ENCODE results near the gene LRRC47. TPM values are rescaled to one million over a fixed set of nuclear protein-coding genes. Genes with fewer than 3 reads are reported as not detected.

Gene LRRC47
- polyA plus RNA-seq, 4 donors, result 16.8 to 44.3 (median 21.4) TPM

DNA sequence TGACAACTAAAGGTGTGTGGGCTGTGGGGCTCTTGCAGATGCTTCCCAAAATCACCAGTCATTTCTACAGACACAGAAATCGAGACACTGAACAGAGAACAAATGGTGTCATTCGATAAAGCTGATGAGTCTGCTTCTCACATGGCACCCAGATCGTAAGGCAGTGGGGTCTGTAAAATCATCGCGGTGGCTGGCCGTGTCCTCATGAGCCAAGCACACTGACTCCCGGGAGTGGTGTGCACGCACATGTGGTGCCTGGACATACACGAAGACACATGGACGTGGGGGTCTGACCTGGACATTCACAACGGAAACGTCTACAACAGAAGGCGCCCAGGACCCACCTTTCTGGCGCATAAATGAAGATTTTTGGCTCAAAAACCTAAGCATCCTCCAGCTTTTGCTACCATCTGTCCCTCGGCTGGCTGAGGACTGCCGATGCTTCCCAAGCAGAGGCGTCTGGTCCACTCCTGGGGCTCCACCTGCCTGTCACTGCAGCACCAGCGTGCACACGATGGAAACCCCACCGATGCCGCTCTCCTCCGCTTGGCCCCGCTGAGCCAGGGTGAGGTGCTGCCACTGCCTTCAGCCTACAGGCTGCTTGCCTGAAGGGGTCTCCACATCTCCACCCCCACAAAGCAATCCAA, 16.9 kb downstream of the LRRC47 start:
- no peaks in the 10 kb centered on the region for H3K27me3 ChIP-seq (ENCODE audit: control insufficient read depth in 3 of 3, insufficient read depth in 3 of 3, low read length in 3 of 3)
- WGBS, 3 donors, result 90 to 96% (median 94%) methylated on average over 23 of the region's 23 CpGs
- peaks cover 10 to 65% (median 15%) of the 10 kb centered on the region in 3 donors for H3K36me3 ChIP-seq (ENCODE audit: control insufficient read depth in 3 of 3, insufficient read depth in 2 of 3, low read depth in 1 of 3, low read length in 3 of 3)

DNA sequence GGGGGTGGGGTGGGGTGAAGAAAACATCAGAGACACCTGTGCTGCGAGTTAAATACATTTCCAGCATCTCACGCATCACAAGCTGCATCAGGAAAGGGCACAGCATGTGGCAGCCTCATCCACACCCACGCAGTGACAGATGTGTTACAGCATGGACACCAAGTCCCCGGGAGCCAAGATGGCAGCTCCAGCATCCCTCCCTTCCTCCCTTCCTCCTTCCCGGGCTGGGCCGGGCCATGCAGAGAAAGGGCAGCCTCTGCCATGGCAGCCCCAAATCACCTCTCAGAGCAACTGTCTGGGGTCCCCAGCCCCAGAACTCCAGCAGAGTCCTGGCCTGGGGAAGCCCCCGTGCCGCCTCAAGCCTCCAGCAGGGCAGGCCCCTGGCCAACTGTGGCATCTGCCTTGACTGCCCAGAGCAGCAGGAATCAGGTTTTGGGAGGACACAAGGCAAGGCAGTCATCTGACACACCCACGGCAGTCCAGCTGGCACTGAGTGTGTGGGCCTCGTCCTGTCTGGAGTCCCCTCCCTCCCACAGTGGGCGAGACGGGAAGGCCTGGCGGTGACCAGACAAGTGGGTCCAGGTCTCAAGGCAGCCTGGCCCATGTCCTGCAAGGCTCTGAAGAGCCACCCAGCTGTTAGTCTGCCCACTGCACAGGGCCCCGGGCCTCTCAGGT, 17.6 kb downstream of the LRRC47 start:
- DNase-seq (no peak), FAIRE-seq (no peak)
- Histone ChIP-seq H3K27ac (ENCODE audit: low read depth in 1 of 3, low read length in 2 of 3) (no peak overlapping the region), H3K4me3 (ENCODE audit: low read depth in 1 of 3, low read length in 3 of 3) (no peak overlapping the region), H3K27me3 (ENCODE audit: control insufficient read depth in 3 of 3, insufficient read depth in 3 of 3, low read length in 3 of 3) (no peaks in the 10 kb centered on the region), H3K9me3 (ENCODE audit: control insufficient read depth in 2 of 2, insufficient read depth in 1 of 2, low read depth in 1 of 2, low read length in 1 of 2) (peaks cover 0 to 2% of the 10 kb centered on the region in 2 donors), H3K36me3 (ENCODE audit: control insufficient read depth in 3 of 3, insufficient read depth in 2 of 3, low read depth in 1 of 3, low read length in 3 of 3) (peaks cover 10 to 58% (median 15%) of the 10 kb centered on the region in 3 donors), H3K4me1 (ENCODE audit: control insufficient read depth in 3 of 3, insufficient read depth in 2 of 3, low read depth in 1 of 3, low read length in 2 of 3) (peaks cover 0 to 27% (median 4%) of the 10 kb centered on the region in 3 donors)
- 80 to 81% (median 81%) methylated on average over 14 of the region's 14 CpGs for WGBS, 3 donors

More for the DNA sequence above, 16.9 kb downstream of the LRRC47 start:
- peaks cover 0 to 2% of the 10 kb centered on the region in 2 donors for H3K9me3 ChIP-seq (ENCODE audit: control insufficient read depth in 2 of 2, insufficient read depth in 1 of 2, low read depth in 1 of 2, low read length in 1 of 2)
- FAIRE-seq, result no peak
- no peak for DNase-seq
- no peak overlapping the region for H3K27ac ChIP-seq (ENCODE audit: low read depth in 1 of 3, low read length in 2 of 3)
- peaks cover 0 to 26% (median 4%) of the 10 kb centered on the region in 3 donors for H3K4me1 ChIP-seq (ENCODE audit: control insufficient read depth in 3 of 3, insufficient read depth in 2 of 3, low read depth in 1 of 3, low read length in 2 of 3)
- no peak overlapping the region for H3K4me3 ChIP-seq (ENCODE audit: low read depth in 1 of 3, low read length in 3 of 3)

DNA sequence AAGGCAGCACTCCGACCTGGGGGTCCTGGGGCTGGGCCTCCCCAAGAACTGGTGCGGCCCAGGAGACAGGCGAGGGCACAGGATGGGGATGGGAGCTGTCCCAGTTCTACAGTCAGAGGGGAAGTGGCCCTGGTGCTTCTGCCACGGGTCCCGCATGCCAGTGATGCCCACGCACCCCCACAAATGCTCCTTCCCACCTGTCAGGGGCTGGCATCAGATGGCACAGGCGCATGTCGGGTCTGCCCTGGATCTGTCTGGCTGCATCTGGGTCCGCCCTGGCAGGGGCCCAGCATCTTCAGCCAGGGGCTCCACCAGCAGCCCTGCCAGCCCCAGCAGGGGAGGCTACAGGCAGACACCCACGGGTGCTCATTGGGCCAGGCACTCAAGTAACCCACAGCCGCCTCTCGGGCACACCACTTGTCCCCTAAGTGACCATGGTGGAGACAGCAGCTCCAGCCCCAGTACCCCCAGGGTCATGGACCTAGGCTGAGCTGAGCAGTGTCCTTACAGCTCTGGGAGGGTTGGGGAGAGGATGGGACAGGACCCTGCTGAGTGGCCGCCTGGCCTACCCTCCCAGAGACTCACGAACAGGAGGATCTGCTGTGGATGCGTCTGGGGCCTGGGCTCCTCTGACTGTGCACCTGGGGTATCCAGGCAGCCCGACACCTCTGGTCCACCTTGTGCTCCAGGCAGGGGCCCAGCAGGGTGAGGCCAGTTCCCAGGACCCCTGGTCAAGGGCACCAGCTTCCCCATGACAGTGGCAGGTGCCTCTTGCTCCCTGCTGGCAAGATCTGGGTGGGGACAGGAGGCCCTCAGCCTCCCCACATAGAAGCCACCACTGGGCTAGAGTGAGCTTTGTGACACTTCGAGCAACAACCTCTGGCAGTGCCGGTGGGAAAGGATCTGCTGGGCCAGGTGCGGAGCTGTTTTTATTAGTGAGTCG, 18.4 kb downstream of the LRRC47 start:
- Histone ChIP-seq H3K36me3 (ENCODE audit: control insufficient read depth in 3 of 3, insufficient read depth in 2 of 3, low read depth in 1 of 3, low read length in 3 of 3) (peaks cover 9 to 53% (median 13%) of the 10 kb centered on the region in 3 donors), H3K4me3 (ENCODE audit: low read depth in 1 of 3, low read length in 3 of 3) (no peak overlapping the region), H3K4me1 (ENCODE audit: control insufficient read depth in 3 of 3, insufficient read depth in 2 of 3, low read depth in 1 of 3, low read length in 2 of 3) (peaks cover 0 to 30% (median 4%) of the 10 kb centered on the region in 3 donors), H3K27ac (ENCODE audit: low read depth in 1 of 3, low read length in 2 of 3) (no peak overlapping the region), H3K27me3 (ENCODE audit: control insufficient read depth in 3 of 3, insufficient read depth in 3 of 3, low read length in 3 of 3) (no peaks in the 10 kb centered on the region), H3K9me3 (ENCODE audit: control insufficient read depth in 2 of 2, insufficient read depth in 1 of 2, low read depth in 1 of 2, low read length in 1 of 2) (peaks cover 0 to 2% of the 10 kb centered on the region in 2 donors)
- no peak for DNase-seq
- WGBS, 3 donors, result 81 to 88% (median 83%) methylated on average over 16 to 20 of the region's 20 CpGs
- no peak for FAIRE-seq

DNA sequence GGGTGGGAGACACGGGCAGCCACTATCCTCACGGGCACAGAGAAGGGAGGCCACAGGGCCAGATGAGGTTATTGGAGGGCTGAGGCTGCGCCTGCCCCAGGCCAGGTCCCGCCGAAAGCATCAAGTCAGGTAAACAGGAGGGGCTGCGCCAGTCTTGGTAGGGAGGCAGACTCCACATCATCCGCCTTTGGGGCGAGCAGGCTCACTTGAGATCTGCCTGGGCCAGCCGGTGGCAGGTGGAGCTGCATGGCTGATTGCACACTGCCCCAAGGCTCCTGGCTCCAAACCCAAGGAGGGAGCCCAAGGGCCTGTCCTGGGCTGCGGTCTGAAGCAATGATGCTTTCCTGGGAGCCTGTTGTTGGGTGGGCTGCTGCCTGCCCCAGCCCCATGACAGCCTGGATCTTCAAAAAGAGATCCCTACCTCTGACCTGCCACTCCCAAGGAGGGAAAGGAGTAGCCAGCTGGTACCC, 19.2 kb downstream of the LRRC47 start:
- whole genome bisulfite sequencing, 3 donors, result 79 to 88% (median 87%) methylated on average over 8 to 10 of the region's 10 CpGs
- H3K4me3 ChIP-seq (ENCODE audit: low read depth in 1 of 3, low read length in 3 of 3), result no peak overlapping the region
- H3K4me1 ChIP-seq (ENCODE audit: control insufficient read depth in 3 of 3, insufficient read depth in 2 of 3, low read depth in 1 of 3, low read length in 2 of 3), result peaks cover 0 to 30% (median 4%) of the 10 kb centered on the region in 3 donors
- no peaks in the 10 kb centered on the region for H3K27me3 ChIP-seq (ENCODE audit: control insufficient read depth in 3 of 3, insufficient read depth in 3 of 3, low read length in 3 of 3)
- no peak for DNase-seq
- no peak for FAIRE-seq
- H3K9me3 ChIP-seq (ENCODE audit: control insufficient read depth in 2 of 2, insufficient read depth in 1 of 2, low read depth in 1 of 2, low read length in 1 of 2), result peaks cover 0 to 2% of the 10 kb centered on the region in 2 donors
- H3K36me3 ChIP-seq (ENCODE audit: control insufficient read depth in 3 of 3, insufficient read depth in 2 of 3, low read depth in 1 of 3, low read length in 3 of 3), result peaks cover 4 to 45% (median 11%) of the 10 kb centered on the region in 3 donors
- no peak overlapping the region for H3K27ac ChIP-seq (ENCODE audit: low read depth in 1 of 3, low read length in 2 of 3)

- WGBS, 3 donors, result 55 to 77% (median 69%) methylated on average over 21 of the region's 21 CpGs
- Histone ChIP-seq H3K4me3 (ENCODE audit: low read depth in 1 of 3, low read length in 3 of 3) (no peak overlapping the region), H3K4me1 (ENCODE audit: control insufficient read depth in 3 of 3, insufficient read depth in 2 of 3, low read depth in 1 of 3, low read length in 2 of 3) (peaks cover 0 to 35% (median 4%) of the 10 kb centered on the region in 3 donors), H3K27me3 (ENCODE audit: control insufficient read depth in 3 of 3, insufficient read depth in 3 of 3, low read length in 3 of 3) (no peaks in the 10 kb centered on the region), H3K36me3 (ENCODE audit: control insufficient read depth in 3 of 3, insufficient read depth in 2 of 3, low read depth in 1 of 3, low read length in 3 of 3) (peaks cover 4 to 39% (median 9%) of the 10 kb centered on the region in 3 donors), H3K27ac (ENCODE audit: low read depth in 1 of 3, low read length in 2 of 3) (peak overlapping the region in 1 of 3 donors; percentile 51), H3K9me3 (ENCODE audit: control insufficient read depth in 2 of 2, insufficient read depth in 1 of 2, low read depth in 1 of 2, low read length in 1 of 2) (peaks cover 0 to 2% of the 10 kb centered on the region in 2 donors)
- FAIRE-seq (no peak), DNase-seq (no peak)
Observed at GRCh38 chr1:3776231-3776961, 19.9 kb downstream of the LRRC47 start.

- 8 to 26% (median 19%) methylated on average over 22 to 27 of the region's 27 CpGs for WGBS, 3 donors
- FAIRE-seq (no peak), DNase-seq (peak; percentile 78 to 85)
- peaks cover 0 to 40% (median 4%) of the 10 kb centered on the region in 3 donors for H3K4me1 ChIP-seq (ENCODE audit: control insufficient read depth in 3 of 3, insufficient read depth in 2 of 3, low read depth in 1 of 3, low read length in 2 of 3)
- no peaks in the 10 kb centered on the region for H3K27me3 ChIP-seq (ENCODE audit: control insufficient read depth in 3 of 3, insufficient read depth in 3 of 3, low read length in 3 of 3)
- H3K9me3 ChIP-seq (ENCODE audit: control insufficient read depth in 2 of 2, insufficient read depth in 1 of 2, low read depth in 1 of 2, low read length in 1 of 2), result peaks cover 0 to 2% of the 10 kb centered on the region in 2 donors
- peaks cover 3 to 32% (median 4%) of the 10 kb centered on the region in 3 donors for H3K36me3 ChIP-seq (ENCODE audit: control insufficient read depth in 3 of 3, insufficient read depth in 2 of 3, low read depth in 1 of 3, low read length in 3 of 3)
- H3K4me3 ChIP-seq (ENCODE audit: low read depth in 1 of 3, low read length in 3 of 3), result no peak overlapping the region
- peak overlapping the region in 1 of 3 donors; percentile 60 for H3K27ac ChIP-seq (ENCODE audit: low read depth in 1 of 3, low read length in 2 of 3)
Observed at GRCh38 chr1:3775490-3776230, 20.6 kb downstream of the LRRC47 start.

DNA sequence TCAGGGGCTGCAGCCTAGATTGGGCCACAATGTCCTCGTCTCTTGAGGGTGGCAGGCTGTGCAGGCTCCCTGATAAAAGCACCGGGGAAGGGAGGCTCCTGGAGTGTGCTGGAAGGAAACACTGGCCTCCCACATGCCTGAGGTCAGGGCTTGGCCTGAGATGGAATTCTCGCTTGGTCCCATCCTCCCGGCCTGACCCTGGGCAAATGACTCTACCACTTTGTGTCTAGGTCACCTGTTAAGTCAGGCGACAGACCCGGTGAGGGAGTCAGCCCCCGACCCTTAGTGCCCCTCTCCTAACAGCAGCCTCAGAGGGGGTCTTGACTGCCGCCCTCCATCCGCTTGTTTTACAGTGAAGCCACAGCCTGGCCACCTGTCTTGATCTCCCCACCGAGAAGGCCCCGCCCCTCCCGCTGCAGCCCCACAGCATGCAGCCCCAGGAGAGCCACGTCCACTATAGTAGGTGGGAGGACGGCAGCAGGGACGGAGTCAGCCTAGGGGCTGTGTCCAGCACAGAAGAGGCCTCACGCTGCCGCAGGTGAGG, 21.3 kb downstream of the LRRC47 start:
- DNase-seq (no peak), FAIRE-seq (no peak)
- H3K27me3 ChIP-seq (ENCODE audit: control insufficient read depth in 3 of 3, insufficient read depth in 3 of 3, low read length in 3 of 3), result no peaks in the 10 kb centered on the region
- H3K36me3 ChIP-seq (ENCODE audit: control insufficient read depth in 3 of 3, insufficient read depth in 2 of 3, low read depth in 1 of 3, low read length in 3 of 3), result peaks cover 0 to 26% (median 2%) of the 10 kb centered on the region in 3 donors
- peaks cover 0 to 2% of the 10 kb centered on the region in 2 donors for H3K9me3 ChIP-seq (ENCODE audit: control insufficient read depth in 2 of 2, insufficient read depth in 1 of 2, low read depth in 1 of 2, low read length in 1 of 2)
- WGBS, 3 donors, result 47 to 55% (median 48%) methylated on average over 17 of the region's 17 CpGs
- no peak overlapping the region for H3K4me3 ChIP-seq (ENCODE audit: low read depth in 1 of 3, low read length in 3 of 3)
- H3K4me1 ChIP-seq (ENCODE audit: control insufficient read depth in 3 of 3, insufficient read depth in 2 of 3, low read depth in 1 of 3, low read length in 2 of 3), result peaks cover 0 to 40% (median 4%) of the 10 kb centered on the region in 3 donors
- peak overlapping the region in 1 of 3 donors; percentile 53 for H3K27ac ChIP-seq (ENCODE audit: low read depth in 1 of 3, low read length in 2 of 3)

Measured in small intestine (tissue), 7 donors.